Cardiac muscle cell (in vitro differentiated cells and primary cell): ENCODE results near the gene MARK4. TPM values are rescaled to one million over a fixed set of nuclear protein-coding genes. Genes with fewer than 3 reads are reported as not detected.

Source experiments
- DNase-seq, 2 donors: peaks; one replicate each; pipeline versions ENCODE4 v3.0.0 to v3.0.0-alpha.2; 2010 to 2017; ENCODE audit warnings: low read depth in 1 of 2, low spot score in 1 of 2
- H3K27ac ChIP-seq: fragments of 200-600 bp; sonication (generic); 2 replicates; pipeline ENCODE4 v1.5.1; 2016
- H3K27me3 ChIP-seq: fragments of 200-600 bp; sonication (generic); 2 replicates; pipeline ENCODE4 v1.6.0; 2016; ENCODE audit warnings: control low read depth
- H3K36me3 ChIP-seq: fragments of 200-600 bp; sonication (generic); 2 replicates; pipeline ENCODE4 v1.5.1; 2016; ENCODE audit warnings: control low read depth
- H3K4me1 ChIP-seq: fragments of 200-600 bp; sonication (generic); 2 replicates; pipeline ENCODE4 v1.8.1; 2017; ENCODE audit warnings: low read depth, mild to moderate bottlenecking, mixed run types
- H3K4me3 ChIP-seq: fragments of 200-600 bp; sonication (generic); 2 replicates; pipeline ENCODE4 v1.5.1; 2016; ENCODE audit warnings: mild to moderate bottlenecking
- H3K9me3 ChIP-seq: fragments of 200-600 bp; sonication (generic); 2 replicates; pipeline ENCODE4 v1.5.1; 2017; ENCODE audit warnings: low read depth, mild to moderate bottlenecking, control low read depth
- CTCF ChIP-seq: IDR thresholded peaks from 2 replicates; pipeline ENCODE4 v1.5.1; 2012; ENCODE audit warnings: low read depth, mild to moderate bottlenecking, low read length
- polyA plus RNA-seq: library from polyadenylated mRNA; unstranded; fragments of >200 nt; fragmentation: Nextera tagmentation; extraction: Ambion mirVana; gene quantifications from 2 replicates; pipeline ENCODE4 v1.2.1, GENCODE V29; 2016
- total RNA-seq: library from RNA; depleted of rRNA; stranded (reverse); fragments of >200 nt; gene quantifications from 2 replicates; pipeline ENCODE4 v1.2.3, GENCODE V29; 2016

Gene MARK4
- total and polyA plus RNA-seq, 2 experiments from 2014 or later, result 21.0 to 135 TPM

GRCh38 chr19:45314708-45315245 lies 63.7 kb downstream of the MARK4 start:
- no peaks in the 10 kb centered on the region for H3K4me1 ChIP-seq
- no peak for DNase-seq

DNA sequence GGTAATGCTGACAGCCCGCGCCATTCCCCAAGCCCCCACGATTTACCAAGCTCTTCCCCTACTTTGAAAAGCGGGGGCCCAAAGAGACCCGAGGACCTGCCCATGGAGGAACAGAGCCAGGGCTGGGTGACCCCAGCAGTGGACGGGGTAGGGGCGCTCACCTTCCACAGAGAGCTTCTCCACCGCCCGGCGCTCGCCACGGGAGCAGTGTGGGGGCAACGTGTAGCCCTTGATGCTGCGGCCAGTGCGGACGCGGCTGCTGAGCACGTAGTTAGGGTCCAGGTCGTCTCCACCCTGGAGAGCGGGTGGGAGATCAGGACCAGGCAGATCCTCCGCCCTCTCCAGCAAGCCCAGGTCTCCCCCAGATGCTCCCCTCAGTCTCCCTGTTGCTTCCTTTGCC lies 64.2 kb downstream of the MARK4 start:
- H3K4me3 ChIP-seq, result no peak overlapping the region
- DNase-seq, result no peak

More at GRCh38 chr19:45314708-45315245, 63.7 kb downstream of the MARK4 start:
- Histone ChIP-seq H3K4me3 (no peak overlapping the region), H3K27me3 (no peaks in the 10 kb centered on the region), H3K9me3 (no peaks in the 10 kb centered on the region), H3K27ac (no peak overlapping the region), H3K36me3 (peaks cover 9% of the 10 kb centered on the region)
- TF ChIP-seq CTCF, result no peak

DNA sequence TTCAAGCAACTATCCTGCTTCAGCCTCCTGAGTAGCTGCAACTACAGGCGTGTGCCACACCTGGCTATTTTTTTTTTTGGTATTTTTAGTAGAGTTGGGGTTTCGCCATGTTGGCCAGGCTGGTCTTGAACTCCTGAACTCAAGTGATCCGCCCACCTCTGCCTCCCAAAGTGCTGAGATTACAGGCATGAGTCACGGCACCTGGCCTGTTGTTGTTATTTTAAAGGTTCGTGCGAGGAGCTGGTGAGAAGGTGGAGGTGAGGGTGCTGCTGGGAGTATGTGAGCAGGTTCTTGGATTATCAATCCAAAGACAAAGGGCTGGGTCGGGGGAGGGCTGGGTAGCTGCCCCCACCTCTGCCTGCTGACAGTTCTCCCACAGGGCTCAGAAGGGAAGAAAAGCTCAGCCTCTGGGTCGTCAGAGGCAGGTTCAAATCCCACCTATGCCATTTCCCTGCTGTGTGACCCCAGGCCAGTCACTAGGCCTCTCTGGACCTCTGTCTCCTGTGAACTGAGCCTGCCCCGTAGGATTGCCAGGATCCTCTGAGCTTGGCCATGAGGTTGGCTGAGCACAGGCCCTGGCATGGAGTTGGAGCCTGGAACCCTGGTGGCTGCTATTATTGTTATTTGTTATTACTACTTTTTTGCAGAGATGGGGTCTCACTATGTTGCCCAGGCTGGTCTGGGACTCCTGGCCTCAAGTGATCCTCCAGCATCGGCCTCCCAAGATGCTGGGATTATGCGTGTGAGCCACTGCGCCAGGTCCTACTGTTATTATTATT lies 70.1 kb downstream of the MARK4 start:
- Histone ChIP-seq H3K4me3 (no peak overlapping the region), H3K27ac (peak overlapping the region; percentile 99), H3K9me3 (no peaks in the 10 kb centered on the region), H3K4me1 (peaks cover 35% of the 10 kb centered on the region), H3K27me3 (no peaks in the 10 kb centered on the region), H3K36me3 (peaks cover 5% of the 10 kb centered on the region)
- DNase-seq, result no peak
- no peak for TF ChIP-seq CTCF

More for the DNA sequence above, 64.2 kb downstream of the MARK4 start:
- no peak overlapping the region for H3K27ac ChIP-seq
- peaks cover 9% of the 10 kb centered on the region for H3K36me3 ChIP-seq
- H3K4me1 ChIP-seq, result no peaks in the 10 kb centered on the region
- H3K9me3 ChIP-seq, result no peaks in the 10 kb centered on the region
- H3K27me3 ChIP-seq, result no peaks in the 10 kb centered on the region
- no peak for TF ChIP-seq CTCF

DNA sequence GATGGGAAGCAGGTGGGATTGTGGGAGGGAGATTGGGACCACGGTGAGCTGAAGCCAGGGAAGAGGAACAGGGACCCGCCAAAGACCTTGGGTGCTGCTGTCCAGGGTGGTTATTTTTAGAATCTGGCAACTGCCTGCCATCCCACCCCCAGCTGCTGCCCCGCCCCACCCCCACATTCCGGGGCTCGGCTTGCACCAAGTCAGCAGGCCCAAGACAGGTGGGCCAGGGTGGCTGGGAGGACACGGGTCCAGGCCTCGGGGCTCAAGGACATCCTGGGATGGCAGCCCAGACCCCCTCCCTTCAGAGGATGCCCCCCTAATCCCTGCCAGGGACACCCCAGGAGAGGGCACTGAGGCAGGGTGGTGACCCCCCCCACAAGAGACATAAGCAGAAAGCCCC lies 70.8 kb downstream of the MARK4 start:
- TF ChIP-seq CTCF, result no peak
- peak in 1 of 2 donors; percentile 59 for DNase-seq
- no peaks in the 10 kb centered on the region for H3K27me3 ChIP-seq
- peak overlapping the region; percentile 21 for H3K4me3 ChIP-seq
- H3K27ac ChIP-seq, result peak overlapping the region; percentile 99
- peaks cover 5% of the 10 kb centered on the region for H3K36me3 ChIP-seq
- H3K9me3 ChIP-seq, result no peaks in the 10 kb centered on the region
- H3K4me1 ChIP-seq, result peaks cover 35% of the 10 kb centered on the region

GRCh38 chr19:45322311-45322710 lies 71.2 kb downstream of the MARK4 start:
- Histone ChIP-seq H3K27ac (peak overlapping the region; percentile 99), H3K9me3 (no peaks in the 10 kb centered on the region), H3K4me1 (peaks cover 35% of the 10 kb centered on the region), H3K36me3 (peaks cover 5% of the 10 kb centered on the region), H3K27me3 (no peaks in the 10 kb centered on the region), H3K4me3 (peak overlapping the region; percentile 21)
- no peak for TF ChIP-seq CTCF
- DNase-seq, result peak in 1 of 2 donors; percentile 63
